ENCODE measurements around the gene ANKRD55. TPM values are rescaled to one million over a fixed set of nuclear protein-coding genes. Genes with fewer than 3 reads are reported as not detected.
"Not testable (repeated sequence)": the region's sequence is repeated elsewhere in the genome, so short reads cannot be mapped to it uniquely, and the experiment has no call there.

The ANKRD55 gene
- polyA plus RNA-seq, 4 donors, result 0.75 to 1.7 (median 1.3) TPM

DNA sequence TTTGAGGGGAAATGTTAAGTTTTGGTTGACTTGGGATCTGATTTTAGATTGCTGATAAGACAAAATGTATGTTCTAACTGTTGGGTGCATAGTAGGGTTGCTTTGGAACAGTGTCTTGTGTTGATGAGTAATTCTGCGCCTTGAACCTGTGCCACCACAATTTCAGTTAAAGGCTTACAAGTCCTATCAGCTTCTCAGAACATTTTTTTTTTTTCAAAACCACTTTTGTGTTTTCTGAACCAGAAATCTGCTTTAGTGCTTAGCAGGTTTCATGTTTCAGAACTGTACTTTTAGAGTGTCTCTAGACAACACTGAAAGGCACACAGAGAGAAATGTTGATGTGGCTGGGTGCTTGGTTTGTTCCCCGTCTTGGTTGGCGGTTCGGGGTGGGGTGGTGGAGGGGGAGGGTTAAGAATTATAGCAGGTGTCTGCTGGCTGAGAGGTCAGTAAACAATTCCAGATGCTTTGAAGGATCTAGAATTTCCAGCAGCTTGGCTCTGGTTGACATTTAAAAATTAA is 84.6 kb downstream of the ANKRD55 start:
- DNase-seq (ENCODE audit: low read depth in 4 of 4, low spot score in 2 of 4), result peak in 1 of 4 donors; percentile 57

DNA sequence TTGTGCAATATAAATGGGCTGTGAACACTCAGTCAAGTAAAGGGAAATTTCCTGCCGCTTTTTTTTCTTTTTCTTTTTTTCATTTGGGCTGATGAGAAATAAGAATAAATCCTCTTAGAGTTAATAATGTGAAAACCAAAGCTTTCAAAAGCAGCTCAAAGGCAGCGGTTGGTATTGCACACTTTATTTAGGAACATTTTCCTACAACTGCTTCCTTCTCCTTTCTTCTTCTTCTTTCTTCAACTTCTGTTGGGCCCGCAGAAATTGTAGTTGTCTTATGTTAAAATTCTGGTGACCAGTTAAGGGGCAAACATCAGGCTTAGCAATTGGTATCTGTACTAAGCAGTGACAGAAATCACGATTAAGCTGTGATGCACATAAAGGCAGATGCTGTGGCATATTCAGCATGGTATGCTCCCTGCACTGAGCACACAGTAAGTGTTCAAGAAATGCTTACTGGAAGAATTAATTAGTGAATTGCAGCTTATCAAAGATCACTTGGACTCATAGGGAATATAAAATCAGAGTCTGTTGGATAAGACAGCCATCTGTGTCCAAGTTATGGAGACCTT is 85.4 kb downstream of the ANKRD55 start:
- no peak for DNase-seq (ENCODE audit: low read depth in 4 of 4, low spot score in 2 of 4)

DNA sequence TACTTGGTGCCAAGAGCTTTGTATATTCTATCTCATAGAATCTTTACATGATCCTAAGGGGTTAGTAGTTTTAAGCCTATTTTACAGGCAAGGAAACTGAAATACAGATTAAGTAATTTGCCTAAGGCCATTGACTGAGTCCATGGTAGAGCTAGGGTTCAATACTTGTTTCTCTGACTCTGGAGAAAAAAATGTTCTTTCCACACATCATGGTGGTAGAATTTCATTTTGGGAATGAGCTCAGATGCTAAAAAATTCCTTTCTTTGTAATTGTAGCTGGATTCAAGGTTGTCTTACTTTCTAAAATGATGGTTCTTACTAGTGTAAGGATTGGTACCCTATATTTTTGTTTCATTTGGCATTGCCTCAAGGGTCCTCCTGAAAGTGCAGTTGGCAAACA is 86.0 kb downstream of the ANKRD55 start:
- no peak for DNase-seq (ENCODE audit: low read depth in 4 of 4, low spot score in 2 of 4)

DNA sequence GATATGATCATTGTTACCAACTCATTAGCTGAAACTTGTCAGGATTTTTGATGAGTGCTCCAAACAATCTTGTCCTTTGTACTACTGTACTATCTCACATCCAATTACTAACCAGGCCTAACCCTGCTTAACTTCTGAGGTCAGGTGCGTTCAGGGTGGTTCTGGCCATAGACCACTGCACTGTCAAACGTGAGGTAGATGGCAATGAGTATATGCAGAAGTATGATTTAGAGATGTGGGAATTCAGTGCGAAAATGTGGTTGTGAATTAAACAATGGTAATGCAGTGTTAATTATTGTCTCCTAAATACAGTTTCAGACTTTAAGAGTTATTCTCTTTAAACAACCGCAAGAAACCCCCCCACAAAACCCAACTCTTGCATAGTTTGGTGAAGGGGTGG is 86.5 kb downstream of the ANKRD55 start:
- no peak for DNase-seq (ENCODE audit: low read depth in 4 of 4, low spot score in 2 of 4)

DNA sequence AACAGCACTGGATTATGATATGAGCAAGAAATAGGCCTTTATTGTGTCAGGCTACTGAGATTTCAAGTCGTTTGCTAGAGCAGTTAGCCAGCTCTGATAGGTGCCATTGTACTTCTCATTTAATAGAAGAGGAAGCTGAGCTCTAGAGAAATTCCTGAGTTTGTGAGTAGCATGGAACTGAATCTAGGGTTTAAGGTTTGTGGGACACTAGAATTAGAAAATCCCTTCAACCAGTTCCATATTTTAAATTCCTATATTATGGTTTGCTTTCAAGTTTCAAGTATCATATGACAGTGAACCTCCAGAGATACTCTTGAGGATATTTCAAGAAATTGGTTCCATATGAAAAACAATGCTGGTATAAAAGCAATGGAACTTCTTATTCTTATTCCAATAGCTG is 87.6 kb downstream of the ANKRD55 start:
- no peak for DNase-seq (ENCODE audit: low read depth in 4 of 4, low spot score in 2 of 4)

DNA sequence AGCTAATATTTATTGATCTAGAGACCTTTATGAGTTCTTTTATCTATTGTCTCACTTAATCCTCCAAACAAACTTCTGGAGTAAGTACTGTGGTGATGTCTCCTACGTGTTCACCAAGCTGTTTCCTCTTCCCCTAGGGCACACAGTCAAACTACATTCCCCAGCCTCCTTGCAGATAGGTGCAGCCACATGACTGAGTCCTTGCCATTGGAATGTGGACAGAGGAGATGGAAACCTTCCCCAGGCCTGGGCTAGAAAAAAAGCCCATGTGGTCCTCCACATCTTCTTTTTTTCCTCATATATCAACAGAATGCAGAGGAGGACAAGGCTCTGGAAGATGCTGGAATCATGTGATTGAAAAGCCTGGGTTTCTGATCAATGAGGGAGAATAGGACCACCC is 88.0 kb downstream of the ANKRD55 start:
- no peak for DNase-seq (ENCODE audit: low read depth in 4 of 4, low spot score in 2 of 4)

DNA sequence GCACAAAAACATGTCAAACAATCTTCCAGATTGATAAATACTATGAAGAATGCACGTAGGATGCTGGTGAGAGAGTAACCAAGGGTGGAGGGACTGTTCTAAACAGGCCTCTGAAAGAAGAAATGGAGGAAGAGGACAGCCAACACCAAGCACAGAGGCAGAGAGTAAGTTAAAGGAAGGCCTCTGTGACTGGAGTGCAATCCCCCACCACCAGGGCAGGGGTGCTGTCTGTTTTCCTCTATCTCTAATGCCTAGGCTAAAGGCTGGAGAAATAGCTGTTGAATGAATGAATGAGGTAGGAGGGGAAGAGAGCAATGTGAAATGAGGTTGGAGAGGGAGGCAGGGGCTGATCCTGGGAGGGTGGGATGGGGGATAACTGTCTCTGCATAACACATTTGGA is 88.9 kb downstream of the ANKRD55 start:
- DNase-seq (ENCODE audit: low read depth in 4 of 4, low spot score in 2 of 4), result no peak

DNA sequence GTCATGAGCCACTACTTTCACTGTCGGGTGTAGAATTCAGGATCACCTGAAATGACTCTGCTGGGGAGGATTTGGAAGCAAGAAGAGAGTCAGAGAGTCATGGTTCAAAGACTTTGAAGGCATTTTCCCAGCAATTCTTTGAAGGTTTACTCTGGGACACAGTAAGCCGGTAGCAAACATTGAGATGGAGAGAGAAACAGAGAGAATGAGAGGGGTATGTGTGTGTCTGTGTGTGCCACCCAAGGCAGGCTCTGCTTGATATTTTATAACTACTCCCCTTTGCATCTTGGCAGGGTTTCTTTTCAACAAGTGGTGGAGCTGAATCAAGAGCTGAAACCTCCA is 89.8 kb downstream of the ANKRD55 start:
- no peak for DNase-seq (ENCODE audit: low read depth in 4 of 4, low spot score in 2 of 4)

DNA sequence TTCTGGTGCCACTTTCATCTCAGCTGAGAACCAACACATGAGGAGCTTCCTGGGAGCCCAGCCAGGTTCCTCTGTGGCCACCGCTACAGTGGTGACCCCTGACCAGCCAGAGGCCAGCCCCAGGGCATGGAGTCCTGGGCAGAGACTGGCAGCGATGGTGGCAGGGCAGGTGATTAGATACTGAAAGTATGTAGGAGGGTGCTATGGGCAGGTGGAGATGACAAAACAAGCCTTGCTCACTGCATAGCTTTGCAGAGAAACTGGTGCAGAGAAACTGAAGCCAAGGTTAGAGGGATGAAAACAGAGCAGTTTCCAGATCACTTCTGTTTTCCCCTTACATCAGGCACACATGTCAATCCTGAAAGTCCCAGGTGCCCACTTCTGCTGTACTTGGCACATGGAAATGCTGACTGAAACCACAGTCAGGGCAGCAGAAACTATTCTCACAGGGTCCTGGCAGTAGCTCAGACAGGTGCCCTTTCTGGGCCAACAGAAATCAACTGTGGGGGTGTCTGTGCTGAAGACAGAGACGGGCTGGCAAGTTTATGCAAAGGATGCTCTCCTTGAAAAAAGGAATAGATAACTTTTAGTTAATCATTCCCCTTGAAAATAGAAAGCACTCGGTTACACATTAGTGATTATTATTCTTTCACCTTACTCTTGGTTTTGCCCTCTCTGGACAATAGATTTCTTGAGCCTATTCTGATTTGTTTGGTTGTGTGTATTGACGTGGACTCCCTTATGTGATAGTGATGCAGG is 90.3 kb downstream of the ANKRD55 start:
- no peak for DNase-seq (ENCODE audit: low read depth in 4 of 4, low spot score in 2 of 4)

DNA sequence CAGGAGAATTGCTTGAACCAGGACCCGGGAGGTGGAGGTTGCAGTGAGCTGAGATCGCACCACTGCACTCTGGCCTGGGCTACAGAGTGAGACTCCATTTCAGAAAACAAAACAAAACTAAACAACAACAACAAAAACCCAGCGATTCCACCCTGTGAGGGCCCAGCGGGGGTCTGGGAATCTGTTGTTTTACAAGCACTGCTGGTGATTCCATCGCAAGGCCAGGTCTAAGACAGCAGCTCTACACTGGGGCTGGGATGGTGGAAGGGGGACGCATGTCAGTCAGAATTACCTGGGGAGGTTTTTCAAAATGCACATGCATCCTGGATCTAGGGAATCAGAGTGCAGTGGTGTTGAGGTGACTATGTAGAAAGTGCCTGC is 90.9 kb downstream of the ANKRD55 start:
- no peak for DNase-seq (ENCODE audit: low read depth in 4 of 4, low spot score in 2 of 4)

DNA sequence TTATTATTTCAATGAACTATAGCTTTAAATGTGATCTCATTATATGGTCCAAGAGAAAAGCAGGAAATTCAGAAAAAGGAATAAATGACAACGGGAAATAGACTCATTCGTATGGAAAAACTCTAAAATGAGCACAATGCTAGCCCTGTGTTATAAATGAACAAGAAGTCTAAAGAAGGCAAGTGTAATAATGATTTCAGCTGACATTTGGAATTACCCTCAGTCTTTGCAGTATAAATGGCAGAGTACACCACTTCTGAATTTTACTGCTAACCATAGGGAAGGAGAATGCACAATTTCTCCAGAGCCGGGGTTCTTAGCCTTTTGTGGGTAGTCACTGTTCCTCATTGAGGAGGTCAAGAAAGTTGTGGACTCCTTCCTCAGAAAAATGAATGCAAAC is 93.1 kb downstream of the ANKRD55 start:
- DNase-seq (ENCODE audit: low read depth in 4 of 4, low spot score in 2 of 4), result no peak

DNA sequence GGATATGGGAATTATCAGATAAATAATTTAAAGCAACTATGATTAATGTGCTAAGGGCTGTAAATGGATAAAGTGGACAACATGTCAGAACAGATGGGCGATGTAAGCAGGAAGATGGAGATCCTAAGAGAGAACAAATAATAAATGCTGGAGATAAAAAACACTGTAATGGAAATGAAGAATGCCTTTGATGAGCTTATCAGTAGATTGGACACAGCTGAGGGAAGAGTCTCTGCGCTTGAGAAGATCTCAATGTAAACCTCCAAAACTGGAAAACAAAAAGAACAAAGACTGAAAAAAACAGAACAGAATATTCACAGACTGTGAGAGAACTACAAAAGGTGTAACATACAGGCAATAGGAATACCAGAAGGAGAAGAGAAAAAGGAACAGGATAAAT is 102.5 kb downstream of the ANKRD55 start:
- DNase-seq (ENCODE audit: low read depth in 4 of 4, low spot score in 2 of 4), result no peak

DNA sequence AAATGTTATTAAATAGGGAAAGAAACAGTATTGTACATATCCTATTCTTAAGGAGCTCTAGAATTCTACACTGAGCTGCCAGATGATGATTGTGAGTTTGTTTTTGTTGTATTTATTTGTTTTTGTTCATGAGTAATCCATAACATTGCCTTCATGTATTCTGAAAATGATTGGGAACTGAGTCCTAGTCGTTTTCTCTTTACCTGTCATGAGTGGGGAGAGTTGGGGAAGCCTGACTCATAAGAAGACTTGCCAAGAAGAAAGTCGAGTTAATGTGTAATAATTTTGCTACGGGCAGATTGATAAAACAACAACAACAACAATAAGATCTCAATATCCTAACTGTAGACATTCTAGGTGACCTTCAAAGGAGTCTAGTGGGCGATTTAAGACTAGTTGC is 103.8 kb downstream of the ANKRD55 start:
- DNase-seq (ENCODE audit: low read depth in 4 of 4, low spot score in 2 of 4), result no peak

DNA sequence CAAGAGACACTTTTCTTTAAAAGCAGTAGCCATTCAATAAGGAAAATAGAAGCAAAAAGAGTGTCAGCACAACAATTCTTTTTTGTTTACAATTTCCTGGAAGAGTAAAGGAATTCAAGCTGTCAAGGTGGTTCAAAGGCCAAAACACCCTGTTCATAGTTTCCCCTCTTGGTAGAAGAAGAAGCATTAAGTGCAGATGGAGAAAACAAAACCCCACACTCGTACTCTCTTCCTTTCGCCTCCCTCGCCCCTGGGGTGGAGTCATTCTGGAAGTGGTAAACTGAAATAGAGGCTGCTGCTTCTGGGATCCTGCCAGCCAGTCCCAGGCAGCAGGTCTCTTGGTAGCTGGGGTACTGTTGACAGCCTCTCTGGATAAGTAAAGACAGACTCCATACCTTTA is 105.0 kb downstream of the ANKRD55 start:
- DNase-seq (ENCODE audit: low read depth in 4 of 4, low spot score in 2 of 4), result no peak

DNA sequence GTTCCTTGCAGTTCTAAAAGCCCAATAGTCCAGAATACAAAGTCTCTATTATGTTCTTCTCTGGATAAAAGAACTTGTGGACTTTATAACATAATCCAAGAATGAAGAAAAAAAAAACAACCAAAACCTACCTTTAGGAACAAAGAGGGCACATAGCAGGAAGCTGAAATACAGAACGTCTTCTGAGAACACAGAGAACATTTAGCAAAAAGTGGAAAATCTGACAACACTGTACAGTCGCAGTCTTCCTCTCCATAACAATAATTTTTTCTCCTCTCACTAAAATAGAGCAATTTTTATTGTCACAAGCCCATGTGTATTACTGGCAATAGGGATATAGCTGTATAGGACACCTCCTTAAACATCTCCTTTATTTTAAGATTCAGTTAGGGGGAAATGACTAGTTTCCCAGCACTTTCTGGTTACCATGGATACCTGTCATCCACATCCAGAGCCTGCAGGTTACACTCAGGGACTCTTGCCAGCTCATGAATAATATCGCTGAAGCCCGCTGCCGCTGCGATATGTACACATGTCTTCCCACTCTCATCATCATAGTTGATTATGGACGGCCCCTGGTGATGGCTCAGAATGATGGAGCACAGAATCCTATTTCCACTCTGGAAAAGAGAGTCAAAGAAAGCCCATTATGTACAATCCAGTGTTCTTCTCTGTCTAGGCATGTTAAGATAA is 106.5 kb downstream of the ANKRD55 start:
- no peak for DNase-seq (ENCODE audit: low read depth in 4 of 4, low spot score in 2 of 4)

DNA sequence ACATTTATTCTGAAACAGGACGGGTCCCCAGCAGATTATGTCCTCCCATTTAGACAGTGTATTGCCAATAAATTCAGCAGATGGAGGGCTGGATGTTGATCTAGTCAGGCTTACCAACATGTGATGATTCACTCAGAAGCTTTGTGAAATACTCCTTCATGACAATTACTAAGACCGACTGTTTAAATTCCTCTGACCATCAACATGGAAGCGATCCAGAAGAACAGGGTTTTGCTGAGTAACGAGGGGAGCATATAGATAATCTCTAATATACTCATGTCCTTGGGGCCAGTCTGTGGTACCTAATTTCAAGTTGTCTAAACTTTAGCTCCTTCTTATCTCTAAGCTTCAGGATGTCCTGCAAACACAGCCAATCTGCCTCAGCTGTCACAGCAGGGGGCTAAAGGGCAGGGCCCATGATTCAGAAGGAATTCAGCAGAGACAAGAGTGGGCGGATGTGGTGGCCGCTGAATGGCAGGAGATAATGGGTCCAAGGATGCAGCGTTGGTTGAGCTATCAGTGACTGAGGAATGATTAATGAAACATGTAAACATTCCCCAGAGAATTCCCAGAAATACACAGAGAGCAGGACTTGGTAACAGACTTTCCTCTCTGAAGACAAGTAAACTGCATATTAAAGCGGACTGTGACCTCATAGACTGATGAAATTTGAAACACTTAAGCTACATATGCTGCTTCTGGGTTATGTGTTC is 109.4 kb downstream of the ANKRD55 start:
- peak in 1 of 4 donors; percentile 50 for DNase-seq (ENCODE audit: low read depth in 4 of 4, low spot score in 2 of 4)

DNA sequence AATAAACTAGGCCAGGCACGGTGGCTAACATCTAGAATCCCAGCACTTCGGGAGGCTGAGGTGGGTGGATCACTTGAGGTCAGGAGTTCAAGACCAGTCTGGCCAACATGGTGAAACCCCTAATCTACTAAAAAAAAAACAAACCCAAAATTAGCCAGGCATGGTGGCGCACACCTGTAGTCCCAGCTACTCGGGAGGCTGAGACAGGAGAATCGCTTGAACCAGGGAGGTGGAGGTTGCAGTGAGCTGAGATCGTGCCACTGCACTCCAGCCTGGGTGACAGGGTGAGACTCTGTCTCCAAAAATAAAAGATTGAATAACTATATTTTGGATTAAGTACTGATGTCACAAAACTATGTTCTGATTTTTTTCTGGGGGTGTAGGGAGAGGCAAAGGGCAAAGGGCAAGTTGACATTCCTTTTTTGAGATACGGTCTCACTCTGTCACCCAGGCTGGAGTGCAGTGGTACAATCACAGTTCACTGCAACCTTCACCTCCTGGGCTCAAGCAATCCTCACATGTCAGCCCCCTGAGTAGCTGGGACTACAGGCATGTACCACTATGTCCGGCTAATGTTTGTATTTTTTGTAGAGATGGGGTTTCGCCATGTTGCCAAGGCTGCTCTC is 110.7 kb downstream of the ANKRD55 start:
- not testable (repeated sequence) for DNase-seq (ENCODE audit: low read depth in 4 of 4, low spot score in 2 of 4)

DNA sequence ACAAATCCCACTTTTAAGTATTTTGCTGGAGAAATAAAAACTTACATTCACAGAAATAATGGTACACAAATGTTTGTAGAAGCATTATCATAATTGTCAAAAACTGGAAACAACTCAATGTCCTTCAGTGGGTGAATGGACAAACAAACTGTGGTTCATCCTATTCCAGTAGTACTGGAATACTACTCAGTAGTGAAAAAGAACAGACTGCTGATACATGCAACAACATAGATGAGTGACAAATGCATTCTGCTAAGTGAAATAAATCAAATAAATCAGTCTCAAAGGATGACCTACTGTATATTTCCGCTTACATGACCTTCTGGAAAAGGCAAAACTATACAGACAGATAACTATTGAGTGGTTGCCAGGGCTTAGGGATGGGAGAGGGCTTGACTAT is 114.1 kb downstream of the ANKRD55 start:
- DNase-seq (ENCODE audit: low read depth in 4 of 4, low spot score in 2 of 4), result no peak

DNA sequence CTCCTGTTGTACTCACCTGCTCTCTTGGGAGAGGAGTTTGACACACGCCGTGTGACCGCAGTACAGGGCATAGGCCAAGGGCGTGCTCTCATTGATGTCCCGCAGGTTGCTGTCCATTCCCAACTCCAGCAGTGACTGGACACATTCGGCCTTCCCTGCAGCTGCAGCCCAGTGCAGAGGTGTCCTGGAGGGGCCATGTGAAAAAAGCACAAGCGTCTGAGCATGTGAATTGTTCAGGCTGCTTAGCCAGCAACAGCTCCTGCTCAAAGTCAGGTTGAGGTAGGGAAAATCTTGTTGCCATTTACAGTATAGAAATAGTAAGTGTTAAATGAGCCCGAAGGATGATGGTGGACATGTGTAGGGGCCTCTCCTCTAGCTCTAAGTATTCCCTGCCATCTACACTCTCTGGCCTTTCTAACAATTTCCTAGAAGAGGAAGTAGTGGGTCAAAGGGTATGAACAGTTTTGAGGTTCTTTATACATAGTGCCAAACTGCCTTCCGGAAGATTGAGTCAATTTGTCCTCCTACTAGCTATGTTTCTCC is 116.5 kb downstream of the ANKRD55 start:
- no peak for DNase-seq (ENCODE audit: low read depth in 4 of 4, low spot score in 2 of 4)

DNA sequence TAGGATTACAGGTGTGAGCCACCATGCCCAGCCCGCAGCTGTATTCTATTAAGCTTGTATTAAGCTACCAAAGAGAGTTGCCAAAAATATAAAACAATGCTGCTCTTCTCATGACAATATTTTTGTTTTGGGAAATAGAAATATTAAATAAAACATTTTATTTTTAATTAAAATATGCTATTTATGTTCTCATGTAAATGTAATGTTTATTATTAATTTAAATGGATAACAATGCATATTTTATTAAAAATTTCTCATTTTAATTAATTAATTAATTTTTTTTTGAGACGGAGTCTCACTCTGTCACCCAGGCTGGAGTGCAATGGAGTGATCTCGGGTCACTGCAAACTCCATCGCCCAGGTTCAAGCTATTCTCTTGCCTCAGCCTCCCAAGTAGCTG is 117.5 kb downstream of the ANKRD55 start:
- no peak for DNase-seq (ENCODE audit: low read depth in 4 of 4, low spot score in 2 of 4)
